Spleen (tissue), 7 donors: Measurements from ENCODE around the gene UBAC1.

ENCODE experiments used
- CTCF ChIP-seq, 11 experiments: fragments of 200-600 bp in 7 of 11; fragments of 450-650 bp in 4 of 11; sonication (generic) in 4 of 11; IDR thresholded peaks in 8 of 11; conservative IDR thresholded peaks in 3 of 11; 1 replicate in 7 of 11; 2 replicates in 4 of 11; pipeline versions ENCODE4 v1.4.0 to v1.8.0; 2016 to 2021; ENCODE audit warnings: antibody characterized with exemption in 11 of 11, inconsistent platforms in 4 of 11, mild to moderate bottlenecking in 1 of 11
- POLR2A ChIP-seq, 3 donors: fragments of 450-650 bp; IDR thresholded peaks; one replicate each; pipeline ENCODE4 v1.5.1; 2017; ENCODE audit warnings: antibody characterized with exemption in 3 of 3, mild to moderate bottlenecking in 1 of 3
- POLR2AphosphoS5 ChIP-seq, 3 donors: sonication (generic); formaldehyde crosslinking; IDR thresholded peaks; one replicate each; pipeline ENCODE4 v1.5.1; 2017; ENCODE audit warnings: antibody characterized with exemption in 3 of 3
- donor health status: DM: no; HTN: no; CAD: no; lungs with moderate emphysema.
- donor health status: DM: no; HTN: no; CAD: no.
- donor health status: DM: no; HTN: no; CAD: no.

GRCh38 chr9:135885100-135885853 is 75.9 kb downstream of the UBAC1 start:
- no peak for TF ChIP-seq CTCF (IDR thresholded peaks at IDR 0.05 in 8 of 11, conservative IDR thresholded peaks at IDR 0.05 in 3 of 11)
- TF ChIP-seq POLR2A (IDR thresholded peaks at IDR 0.05) = no peak
- TF ChIP-seq POLR2AphosphoS5 (IDR thresholded peaks at IDR 0.05) = no peak
